HG03354 (cell line): ENCODE results near the gene TLK2.

Source experiments
- ATAC-seq: cut with Tn5 transposase; IDR thresholded peaks from one replicate; pipeline ENCODE4 v1.9.1; 2021; ENCODE audit warnings: mild to moderate bottlenecking; ENCODE audit not compliant: unreplicated experiment, poor library complexity, severe bottlenecking

The TLK2 gene

GRCh38 chr17:62619417-62620155 is 141.0 kb downstream of the TLK2 start:
- no peak for ATAC-seq

GRCh38 chr17:62621223-62621622 is 142.6 kb downstream of the TLK2 start:
- ATAC-seq: no peak

GRCh38 chr17:62625184-62625869 is 146.7 kb downstream of the TLK2 start:
- no peak for ATAC-seq

- ATAC-seq: no peak
Observed at GRCh38 chr17:62625870-62626200, 147.2 kb downstream of the TLK2 start.

- ATAC-seq: no peak
Observed at GRCh38 chr17:62626719-62627218, 148.1 kb downstream of the TLK2 start.

- no peak for ATAC-seq
Observed at GRCh38 chr17:62627219-62627903, 148.7 kb downstream of the TLK2 start, which contains the start of gene MRC2. Gene MRC2 (plus strand): TSS chr17:62627670. CDS start chr17:62627803, 133 bp downstream.

GRCh38 chr17:62627904-62628633 is 149.4 kb downstream of the TLK2 start:
- ATAC-seq: no peak

GRCh38 chr17:62628831-62629555 is 150.4 kb downstream of the TLK2 start:
- ATAC-seq: no peak

- ATAC-seq: no peak
Observed at GRCh38 chr17:62629556-62630364, 151.1 kb downstream of the TLK2 start.

GRCh38 chr17:62630365-62631085 is 151.9 kb downstream of the TLK2 start:
- no peak for ATAC-seq

- no peak for ATAC-seq
Observed at GRCh38 chr17:62631086-62631935, 152.7 kb downstream of the TLK2 start.

GRCh38 chr17:62631936-62632924 is 153.6 kb downstream of the TLK2 start:
- ATAC-seq: no peak

GRCh38 chr17:62637809-62638208 is 159.2 kb downstream of the TLK2 start:
- ATAC-seq: no peak

- no peak for ATAC-seq
Observed at GRCh38 chr17:62641153-62641552, 162.5 kb downstream of the TLK2 start.

GRCh38 chr17:62641951-62642350 is 163.3 kb downstream of the TLK2 start:
- ATAC-seq: no peak

GRCh38 chr17:62643496-62643895 is 164.9 kb downstream of the TLK2 start:
- no peak for ATAC-seq
